WTC11 (cell line): ENCODE measurements around the gene STX18.

Experiments used
- ATF2 ChIP-seq: sonication (generic); formaldehyde crosslinking; IDR thresholded peaks from 2 replicates; pipeline ENCODE4 v1.8.1; 2022; ENCODE audit warnings: low read depth, missing genetic modification reagents, borderline replicate concordance
- CTCF ChIP-seq: fragments of 200-600 bp; IDR thresholded peaks from 2 replicates; pipeline ENCODE4 v1.8.0; 2022; ENCODE audit warnings: antibody characterized with exemption
- IRF2 ChIP-seq: sonication (generic); formaldehyde crosslinking; IDR thresholded peaks from 2 replicates; pipeline ENCODE4 v1.8.0; 2022; ENCODE audit warnings: low read depth, missing genetic modification reagents, borderline replicate concordance
- ZNF121 ChIP-seq: sonication (generic); formaldehyde crosslinking; IDR thresholded peaks from 2 replicates; pipeline ENCODE4 v1.8.0; 2023; ENCODE audit warnings: missing genetic modification reagents
- ZNF138 ChIP-seq: sonication (generic); formaldehyde crosslinking; conservative IDR thresholded peaks from 2 replicates; pipeline ENCODE4 v1.8.1; 2022; ENCODE audit warnings: mild to moderate bottlenecking, moderate library complexity, missing genetic modification reagents
- ZNF263 ChIP-seq: sonication (generic); formaldehyde crosslinking; IDR thresholded peaks from 2 replicates; pipeline ENCODE4 v1.8.1; 2022; ENCODE audit warnings: low read depth, mild to moderate bottlenecking, moderate library complexity, missing genetic modification reagents
- TF ChIP-seq, protein P1 (sequence below): sonication (generic); formaldehyde crosslinking; conservative IDR thresholded peaks from 2 replicates; pipeline ENCODE4 v1.8.1; 2022; ENCODE audit warnings: mild to moderate bottlenecking, missing genetic modification reagents
- TF ChIP-seq, protein P2 (sequence below): sonication (generic); formaldehyde crosslinking; IDR thresholded peaks from 2 replicates; pipeline ENCODE4 v1.8.0; 2023; ENCODE audit warnings: missing genetic modification reagents, mild to moderate bottlenecking, borderline replicate concordance

DNA sequence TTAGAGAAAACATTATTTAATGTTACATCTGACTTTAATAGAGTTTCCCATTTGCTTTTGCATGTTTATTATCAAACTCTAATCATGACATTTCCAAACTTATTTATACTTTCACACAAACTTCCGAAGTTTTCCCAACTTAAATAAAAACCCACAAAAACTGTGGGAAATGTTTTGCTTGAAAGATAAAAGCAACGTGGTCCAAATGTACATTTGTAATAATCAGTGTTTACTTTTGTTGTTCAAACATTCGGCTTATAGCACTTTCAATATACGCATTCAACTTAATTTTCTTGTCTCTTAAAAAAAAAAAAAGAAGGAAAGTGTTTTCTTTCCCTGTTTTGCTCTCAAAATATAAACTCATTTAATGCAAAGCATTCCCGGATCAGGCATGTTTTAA, 51.0 kb downstream of the STX18 start:
- TF ChIP-seq ZNF138 (CRISPR knock-in tag) = no peak
- no peak for TF ChIP-seq ZNF263 (CRISPR knock-in tag)
- TF ChIP-seq, protein P1, sequence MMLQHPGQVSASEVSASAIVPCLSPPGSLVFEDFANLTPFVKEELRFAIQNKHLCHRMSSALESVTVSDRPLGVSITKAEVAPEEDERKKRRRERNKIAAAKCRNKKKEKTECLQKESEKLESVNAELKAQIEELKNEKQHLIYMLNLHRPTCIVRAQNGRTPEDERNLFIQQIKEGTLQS (CRISPR knock-in tag) = no peak
- no peak for TF ChIP-seq ZNF121
- no peak for TF ChIP-seq CTCF
- no peak for TF ChIP-seq IRF2 (CRISPR knock-in tag)
- no peak for TF ChIP-seq ATF2 (CRISPR knock-in tag)
- TF ChIP-seq, protein P2, sequence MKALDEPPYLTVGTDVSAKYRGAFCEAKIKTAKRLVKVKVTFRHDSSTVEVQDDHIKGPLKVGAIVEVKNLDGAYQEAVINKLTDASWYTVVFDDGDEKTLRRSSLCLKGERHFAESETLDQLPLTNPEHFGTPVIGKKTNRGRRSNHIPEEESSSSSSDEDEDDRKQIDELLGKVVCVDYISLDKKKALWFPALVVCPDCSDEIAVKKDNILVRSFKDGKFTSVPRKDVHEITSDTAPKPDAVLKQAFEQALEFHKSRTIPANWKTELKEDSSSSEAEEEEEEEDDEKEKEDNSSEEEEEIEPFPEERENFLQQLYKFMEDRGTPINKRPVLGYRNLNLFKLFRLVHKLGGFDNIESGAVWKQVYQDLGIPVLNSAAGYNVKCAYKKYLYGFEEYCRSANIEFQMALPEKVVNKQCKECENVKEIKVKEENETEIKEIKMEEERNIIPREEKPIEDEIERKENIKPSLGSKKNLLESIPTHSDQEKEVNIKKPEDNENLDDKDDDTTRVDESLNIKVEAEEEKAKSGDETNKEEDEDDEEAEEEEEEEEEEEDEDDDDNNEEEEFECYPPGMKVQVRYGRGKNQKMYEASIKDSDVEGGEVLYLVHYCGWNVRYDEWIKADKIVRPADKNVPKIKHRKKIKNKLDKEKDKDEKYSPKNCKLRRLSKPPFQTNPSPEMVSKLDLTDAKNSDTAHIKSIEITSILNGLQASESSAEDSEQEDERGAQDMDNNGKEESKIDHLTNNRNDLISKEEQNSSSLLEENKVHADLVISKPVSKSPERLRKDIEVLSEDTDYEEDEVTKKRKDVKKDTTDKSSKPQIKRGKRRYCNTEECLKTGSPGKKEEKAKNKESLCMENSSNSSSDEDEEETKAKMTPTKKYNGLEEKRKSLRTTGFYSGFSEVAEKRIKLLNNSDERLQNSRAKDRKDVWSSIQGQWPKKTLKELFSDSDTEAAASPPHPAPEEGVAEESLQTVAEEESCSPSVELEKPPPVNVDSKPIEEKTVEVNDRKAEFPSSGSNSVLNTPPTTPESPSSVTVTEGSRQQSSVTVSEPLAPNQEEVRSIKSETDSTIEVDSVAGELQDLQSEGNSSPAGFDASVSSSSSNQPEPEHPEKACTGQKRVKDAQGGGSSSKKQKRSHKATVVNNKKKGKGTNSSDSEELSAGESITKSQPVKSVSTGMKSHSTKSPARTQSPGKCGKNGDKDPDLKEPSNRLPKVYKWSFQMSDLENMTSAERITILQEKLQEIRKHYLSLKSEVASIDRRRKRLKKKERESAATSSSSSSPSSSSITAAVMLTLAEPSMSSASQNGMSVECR (CRISPR knock-in tag) = no peak
